Kidney epithelial cell (primary cell): ENCODE data around the gene HOXA10. TPM values are rescaled to one million over a fixed set of nuclear protein-coding genes. Genes with fewer than 3 reads are reported as not detected.

Experiments
- DNase-seq: peaks from one replicate; pipeline ENCODE4 v3.0.0-alpha.2; 2010; ENCODE audit warnings: low read depth
- H3K27me3 ChIP-seq: 2 replicates; pipeline ENCODE4 v1.6.0; 2011; ENCODE audit warnings: low read length; ENCODE audit not compliant: control insufficient read depth, insufficient read depth
- H3K36me3 ChIP-seq: 2 replicates; pipeline ENCODE4 v1.5.1; 2011; ENCODE audit warnings: low read length; ENCODE audit not compliant: control insufficient read depth, insufficient read depth
- H3K4me3 ChIP-seq: 2 replicates; pipeline ENCODE4 v1.5.1; 2011; ENCODE audit warnings: low read depth, mild to moderate bottlenecking, control low read depth, low read length
- CTCF ChIP-seq: IDR thresholded peaks from 2 replicates; pipeline ENCODE4 v1.5.1; 2011; ENCODE audit warnings: mild to moderate bottlenecking, moderate library complexity, low read length, control low read depth, inconsistent platforms; ENCODE audit not compliant: insufficient read depth, poor library complexity, severe bottlenecking
- total RNA-seq: library from RNA; depleted of rRNA; stranded (reverse); fragments of >200 nt; gene quantifications from 2 replicates; pipeline ENCODE4 v1.2.3, GENCODE V29; 2015

Gene HOXA10
- total RNA-seq, 1 donor from 2014 or later, result 29.1 TPM

GRCh38 chr7:27171637-27172314 is 2.3 kb downstream of the HOXA10 start:
- no peaks in the 10 kb centered on the region for H3K27me3 ChIP-seq
- no peak for TF ChIP-seq CTCF
- H3K36me3 ChIP-seq, result peaks cover 2% of the 10 kb centered on the region
- DNase-seq, result no peak
- peak overlapping the region; percentile 72 for H3K4me3 ChIP-seq

DNA sequence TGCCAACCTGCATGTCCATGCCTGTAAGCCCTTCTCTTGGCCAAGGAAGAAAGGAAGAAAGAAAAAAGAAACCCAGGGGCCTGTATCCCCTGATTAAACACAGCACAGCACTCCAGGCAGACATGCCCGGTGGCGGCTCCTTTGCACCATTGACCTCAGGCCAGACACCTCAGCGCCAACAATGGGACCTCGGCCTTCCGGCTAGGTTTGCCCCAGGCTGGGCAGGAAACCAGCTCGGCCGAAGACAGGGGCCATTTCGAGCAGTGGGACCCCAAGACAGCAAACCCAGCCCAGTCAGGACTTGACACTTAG is 2.8 kb downstream of the HOXA10 start:
- Histone ChIP-seq H3K4me3 (peak overlapping the region; percentile 72), H3K27me3 (no peaks in the 10 kb centered on the region), H3K36me3 (peaks cover 2% of the 10 kb centered on the region)
- no peak for DNase-seq
- TF ChIP-seq CTCF, result no peak

DNA sequence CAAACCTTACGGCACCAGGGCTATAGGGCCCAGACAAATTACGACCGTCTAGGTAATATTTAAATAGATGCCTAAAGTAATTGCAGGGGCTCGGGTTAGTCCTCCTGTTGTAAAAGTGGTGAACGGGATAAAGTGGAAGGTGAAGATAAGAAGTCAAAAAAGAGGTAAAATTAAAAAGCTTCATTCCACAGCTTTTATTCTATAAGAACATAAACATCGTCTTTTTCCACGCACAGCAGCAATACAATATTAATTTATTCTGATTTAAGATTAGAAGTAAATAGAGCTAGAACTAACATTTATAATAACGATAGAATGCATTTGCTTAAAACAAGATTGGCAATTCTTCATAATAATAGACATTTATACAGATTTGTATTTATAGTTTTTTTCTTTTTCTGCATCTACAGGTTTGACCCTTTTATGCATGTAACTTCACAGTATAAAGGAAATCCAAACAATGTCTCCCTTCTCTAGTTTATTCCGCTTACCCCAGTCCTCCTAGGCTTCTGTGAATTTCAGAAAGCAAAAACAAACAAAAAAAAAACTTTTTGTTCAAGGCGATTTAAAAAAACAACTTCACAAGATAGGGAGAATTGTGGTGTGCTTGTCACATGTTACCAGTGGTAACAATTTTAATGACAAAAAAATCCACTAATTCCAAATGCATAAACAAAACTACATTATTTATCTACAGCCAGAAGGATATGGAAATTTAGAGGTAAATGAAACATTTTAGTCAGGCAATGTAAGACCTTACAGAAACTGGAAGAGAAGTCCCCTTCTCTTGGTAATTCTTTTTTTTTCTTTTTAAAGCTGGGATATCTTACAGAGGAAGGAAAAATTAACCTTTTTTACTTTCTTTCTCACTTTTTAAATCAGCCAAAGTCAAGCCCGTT is 3.4 kb downstream of the HOXA10 start:
- no peak for DNase-seq
- H3K4me3 ChIP-seq, result peak overlapping the region; percentile 72
- no peak for TF ChIP-seq CTCF
- peaks cover 2% of the 10 kb centered on the region for H3K36me3 ChIP-seq
- no peaks in the 10 kb centered on the region for H3K27me3 ChIP-seq

DNA sequence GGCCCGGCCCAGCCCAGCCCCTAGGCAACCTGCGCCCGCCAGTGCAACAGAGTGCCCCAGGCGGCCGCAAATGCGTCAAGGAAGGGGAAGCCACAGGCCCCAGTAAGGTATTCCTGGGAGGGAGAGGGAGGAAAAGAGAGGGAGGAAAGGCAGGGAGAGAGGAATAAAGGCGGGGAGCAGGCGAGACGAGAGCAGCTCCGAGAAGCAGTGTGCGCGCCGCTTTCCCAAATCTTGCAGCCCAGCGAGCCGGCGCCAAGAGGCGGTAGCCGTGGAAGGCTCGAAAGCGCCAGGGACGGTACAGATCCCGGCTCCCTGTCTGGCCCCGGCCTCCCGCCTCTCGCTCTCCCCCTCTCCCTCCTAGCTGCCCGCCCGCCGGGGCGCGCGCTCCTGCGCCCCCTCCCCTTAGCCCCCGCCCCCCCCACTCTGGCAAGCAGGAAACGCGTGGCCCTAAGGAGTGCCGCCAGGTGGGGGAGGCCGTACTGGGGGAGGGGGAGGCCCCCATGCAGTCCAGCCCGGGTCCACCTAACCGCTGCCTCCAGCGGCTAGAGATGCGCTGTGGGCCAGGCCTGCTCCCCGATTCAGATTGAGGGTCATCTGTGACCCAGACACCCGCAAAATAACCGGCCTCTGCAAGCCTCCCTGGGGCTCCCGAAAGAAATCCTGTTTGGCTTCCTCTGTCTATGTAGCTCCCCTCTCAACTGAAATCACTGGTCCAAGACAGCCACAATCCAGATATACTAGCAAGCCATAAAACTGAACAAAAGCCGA is 4.3 kb downstream of the HOXA10 start:
- no peak for TF ChIP-seq CTCF
- DNase-seq, result no peak
- Histone ChIP-seq H3K4me3 (peak overlapping the region; percentile 72), H3K27me3 (no peaks in the 10 kb centered on the region), H3K36me3 (peaks cover 2% of the 10 kb centered on the region)

DNA sequence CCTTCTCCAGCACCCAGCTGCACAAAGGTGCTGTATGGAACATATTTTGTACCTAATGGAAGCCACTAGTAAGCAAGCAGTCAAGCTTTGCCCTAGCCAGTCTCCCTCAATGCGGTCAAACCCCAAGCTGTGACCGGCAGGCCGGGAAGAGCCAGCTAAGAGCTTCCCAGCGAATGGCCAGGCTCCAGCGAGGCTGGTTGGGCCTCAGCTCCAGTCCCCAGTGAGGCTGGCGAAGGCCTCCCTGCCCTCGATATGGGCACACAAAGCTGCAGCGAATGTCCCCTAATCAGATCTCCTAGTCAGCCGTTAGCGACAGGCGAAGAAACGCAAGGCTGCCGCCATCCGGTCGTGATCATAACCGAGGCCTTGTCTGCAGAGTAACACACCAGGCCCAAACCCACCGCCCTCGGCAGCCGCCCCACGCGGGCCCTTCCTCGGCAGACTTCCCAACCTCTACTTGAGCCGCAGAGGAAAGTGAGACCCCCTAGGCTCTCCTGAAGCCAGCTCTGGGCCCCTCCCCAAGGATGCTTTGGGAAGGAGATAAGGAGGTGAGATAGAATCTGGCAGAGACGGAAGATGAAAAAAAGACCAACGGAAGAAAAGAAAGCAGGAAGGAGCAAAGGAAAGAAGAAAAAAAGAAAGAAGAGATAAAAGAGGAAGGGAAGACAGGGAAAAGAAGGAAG is 5.7 kb downstream of the HOXA10 start:
- Histone ChIP-seq H3K36me3 (peaks cover 7% of the 10 kb centered on the region), H3K27me3 (no peaks in the 10 kb centered on the region), H3K4me3 (peak overlapping the region; percentile 72)
- no peak for DNase-seq
- no peak for TF ChIP-seq CTCF
